H1 (cell line): ENCODE measurements around the gene MNX1. TPM values are rescaled to one million over a fixed set of nuclear protein-coding genes. Genes with fewer than 3 reads are reported as not detected.

Experiments used
- CTCF ChIA-PET: fragments of 300-600 bp; sonication (Branson Sonifier 250); formaldehyde crosslinking; loops from one replicate; lab custom pipeline; 2021; ENCODE audit not compliant: partially characterized antibody; lab: Charles Lee
- POLR2A ChIA-PET: fragments of 300-600 bp; sonication (Branson Sonifier 250); formaldehyde crosslinking; loops from one replicate; lab custom pipeline; 2021; ENCODE audit warnings: inconsistent platforms; ENCODE audit not compliant: partially characterized antibody; lab: Charles Lee
- DNase-seq, 2 experiments: peaks; one replicate each; pipeline versions ENCODE4 v3.0.0 to v3.0.0-alpha.2; 2010 to 2022; ENCODE audit warnings: low spot score in 2 of 2, low read depth in 1 of 2, mixed read lengths in 1 of 2
- FAIRE-seq: peaks from 2 replicates; lab custom pipeline; 2011; peaks lifted over from hg19 to GRCh38; lab: Jason Lieb, UNC
- H2AFZ ChIP-seq: 2 replicates; pipeline ENCODE4 v1.8.1; 2012; ENCODE audit warnings: low read length, inconsistent platforms
- H2AK5ac ChIP-seq: 2 replicates; pipeline ENCODE4 v1.6.1; 2013; ENCODE audit warnings: low read depth, low read length
- H2BK120ac ChIP-seq: replicated peaks from 2 replicates; pipeline ENCODE3; 2013; ENCODE audit warnings: low read depth, low read length, inconsistent platforms
- H2BK12ac ChIP-seq: 2 replicates; pipeline ENCODE4 v1.6.1; 2013; ENCODE audit warnings: low read depth, low read length
- H2BK15ac ChIP-seq: 2 replicates; pipeline ENCODE4 v1.6.1; 2013; ENCODE audit warnings: low read length
- H2BK20ac ChIP-seq: 2 replicates; pipeline ENCODE4 v1.6.1; 2013; ENCODE audit warnings: low read length
- H2BK5ac ChIP-seq: 2 replicates; pipeline ENCODE4 v1.6.1; 2013; ENCODE audit warnings: low read depth, low read length
- H3K14ac ChIP-seq: 2 replicates; pipeline ENCODE4 v1.6.1; 2013; ENCODE audit warnings: inconsistent platforms; ENCODE audit not compliant: insufficient read length
- H3K18ac ChIP-seq: 2 replicates; pipeline ENCODE4 v1.6.1; 2013; ENCODE audit warnings: low read length; ENCODE audit errors: extremely low read depth
- H3K23ac ChIP-seq: 2 replicates; pipeline ENCODE4 v1.6.1; 2013; ENCODE audit warnings: inconsistent platforms; ENCODE audit not compliant: insufficient read length
- H3K23me2 ChIP-seq: 2 replicates; pipeline ENCODE4 v1.6.1; 2013; ENCODE audit warnings: low read depth, low read length
- H3K27ac ChIP-seq: 2 replicates; pipeline ENCODE4 v1.6.1; 2011; ENCODE audit warnings: low read depth, low read length, inconsistent platforms
- H3K27me3 ChIP-seq, 4 experiments: replicated peaks in 1 of 4; 1 replicate in 1 of 4; 2 replicates in 3 of 4; pipeline versions ENCODE4 v1.6.1 to v1.8.1; 2011 to 2013; ENCODE audit warnings: low read length in 3 of 4, mild to moderate bottlenecking in 3 of 4, inconsistent platforms in 2 of 4, mixed read lengths in 2 of 4, moderate library complexity in 1 of 4; ENCODE audit not compliant: control insufficient read depth in 3 of 4, insufficient read depth in 3 of 4; ENCODE audit errors: extremely low read depth in 1 of 4
- H3K36me3 ChIP-seq, 4 experiments: 2 replicates each; pipeline versions ENCODE4 v1.6.1 to v1.8.1; 2011 to 2013; ENCODE audit warnings: mild to moderate bottlenecking in 4 of 4, low read length in 3 of 4, moderate library complexity in 2 of 4, control low read depth in 1 of 4, inconsistent platforms in 1 of 4; ENCODE audit not compliant: insufficient read depth in 4 of 4, control insufficient read depth in 2 of 4
- H3K4ac ChIP-seq: replicated peaks from 2 replicates; pipeline ENCODE3; 2013; ENCODE audit warnings: low read length, low read depth, mixed read lengths, inconsistent platforms; ENCODE audit not compliant: insufficient read length
- H3K4me1 ChIP-seq, 4 experiments: replicated peaks in 1 of 4; 1 replicate in 1 of 4; 2 replicates in 3 of 4; pipeline versions ENCODE4 v1.6.1 to v1.8.1; 2011 to 2013; ENCODE audit warnings: low read length in 3 of 4, inconsistent platforms in 2 of 4, mixed read lengths in 1 of 4; ENCODE audit not compliant: insufficient read depth in 4 of 4, control insufficient read depth in 3 of 4
- H3K4me2 ChIP-seq, 2 experiments: 2 replicates each; pipeline versions ENCODE4 v1.6.1 to v1.8.1; 2011 to 2013; ENCODE audit warnings: low read depth in 2 of 2, low read length in 2 of 2, control low read depth in 1 of 2, inconsistent platforms in 1 of 2, mild to moderate bottlenecking in 1 of 2; ENCODE audit not compliant: insufficient read depth in 1 of 2
- H3K4me3 ChIP-seq, 4 experiments: fragments of 200-600, 300-600 bp in 1 of 4; sonication (generic), shearing (Covaris generic), sonication (Bioruptor Twin) in 1 of 4; 2 replicates each; pipeline versions ENCODE4 v1.5.1 to v1.8.1; 2011 to 2016; ENCODE audit warnings: low read length in 4 of 4, low read depth in 3 of 4, control low read depth in 2 of 4, inconsistent platforms in 2 of 4, mild to moderate bottlenecking in 2 of 4, mixed read lengths in 1 of 4, moderate library complexity in 1 of 4; ENCODE audit not compliant: insufficient read depth in 2 of 4; ENCODE audit errors: extremely low read depth in 1 of 4
- H3K56ac ChIP-seq: replicated peaks from 2 replicates; pipeline ENCODE3; 2013; ENCODE audit warnings: low read depth, mild to moderate bottlenecking, mixed read lengths, low read length, inconsistent platforms; ENCODE audit not compliant: insufficient read length
- H3K79me1 ChIP-seq: 2 replicates; pipeline ENCODE4 v1.6.1; 2013; ENCODE audit warnings: low read depth, low read length, control low read depth
- H3K79me2 ChIP-seq, 2 experiments: 2 replicates each; pipeline versions ENCODE4 v1.6.1 to v1.8.1; 2012 to 2013; ENCODE audit warnings: low read length in 2 of 2, mild to moderate bottlenecking in 2 of 2, inconsistent platforms in 1 of 2; ENCODE audit not compliant: insufficient read depth in 2 of 2, control insufficient read depth in 1 of 2
- H3K9ac ChIP-seq, 4 experiments: replicated peaks in 1 of 4; 1 replicate in 1 of 4; 2 replicates in 3 of 4; pipeline versions ENCODE4 v1.6.1 to v1.8.1; 2011 to 2013; ENCODE audit warnings: low read depth in 3 of 4, low read length in 3 of 4, control low read depth in 2 of 4, mild to moderate bottlenecking in 2 of 4, moderate library complexity in 2 of 4, inconsistent platforms in 1 of 4; ENCODE audit errors: extremely low read depth in 1 of 4
- H3K9me3 ChIP-seq, 2 experiments: 2 replicates each; pipeline versions ENCODE4 v1.6.1 to v1.8.1; 2012 to 2013; ENCODE audit warnings: mild to moderate bottlenecking in 2 of 2, moderate library complexity in 2 of 2, control low read depth in 1 of 2, inconsistent platforms in 1 of 2, low read depth in 1 of 2, low read length in 1 of 2, mixed read lengths in 1 of 2; ENCODE audit not compliant: insufficient read depth in 2 of 2
- H4K20me1 ChIP-seq, 2 experiments: replicated peaks in 1 of 2; 2 replicates each; pipeline versions ENCODE3 to v1.8.1; 2011 to 2013; ENCODE audit warnings: inconsistent platforms in 2 of 2, low read length in 2 of 2, mild to moderate bottlenecking in 1 of 2; ENCODE audit not compliant: insufficient read depth in 2 of 2, control insufficient read depth in 1 of 2
- H4K5ac ChIP-seq: 2 replicates; pipeline ENCODE4 v1.6.1; 2013; ENCODE audit warnings: low read length, low read depth, mixed read lengths, inconsistent platforms; ENCODE audit not compliant: insufficient read length
- H4K8ac ChIP-seq: 2 replicates; pipeline ENCODE4 v1.8.0; 2013; ENCODE audit warnings: mild to moderate bottlenecking, moderate library complexity, low read length, inconsistent platforms; ENCODE audit not compliant: insufficient read depth; ENCODE audit errors: extremely low read depth
- H4K91ac ChIP-seq: replicated peaks from 2 replicates; pipeline ENCODE3; 2013; ENCODE audit warnings: low read length, mixed read lengths, inconsistent platforms; ENCODE audit not compliant: insufficient read length
- CEBPB ChIP-seq: IDR thresholded peaks from 2 replicates; pipeline ENCODE4 v1.6.1; 2012; ENCODE audit warnings: low read depth, low read length
- MAX ChIP-seq: IDR thresholded peaks from 2 replicates; pipeline ENCODE4 v1.6.1; 2012; ENCODE audit warnings: inconsistent platforms
- TCF12 ChIP-seq: IDR thresholded peaks from 2 replicates; pipeline ENCODE4 v1.6.1; 2011; ENCODE audit warnings: low read depth, mild to moderate bottlenecking, low read length
- WGBS, 2 experiments: shearing (Covaris generic) in 1 of 2; methylation state at CpG; one replicate each; pipeline versions ENCODE4 v1.1.6 to v1.1.7; 2013 to 2015; ENCODE audit warnings: low lambda C conversion rate in 2 of 2, mixed read lengths in 2 of 2, inconsistent platforms in 1 of 2, low coverage in 1 of 2, missing lambda C conversion rate in 1 of 2; ENCODE audit not compliant: insufficient replicate concordance in 2 of 2, insufficient coverage in 1 of 2, insufficient read length in 1 of 2; ENCODE audit errors: extremely low coverage in 1 of 2, missing lambda C conversion rate in 1 of 2; 5-methylcytosine and 5-hydroxymethylcytosine counted together
- polyA plus RNA-seq, 7 experiments: library from polyadenylated mRNA; depleted of rRNA in 3 of 7; stranded (reverse) in 5 of 7; unstranded in 2 of 7; fragments of >200 nt in 5 of 7; fragments of 200-250 nt in 2 of 7; gene quantifications; 1 replicate in 5 of 7; 2 replicates in 1 of 7; 4 replicates in 1 of 7; pipeline versions ENCODE4 v1.2.1 to v1.2.3, GENCODE V29; 2011 to 2013; ENCODE audit warnings: missing spikeins in 2 of 7, mixed read lengths in 2 of 7
- total RNA-seq: library from RNA; stranded (reverse); fragmentation: NEBNext Ultra II Directional; extraction: Animal tissue kit (Norgen Biotek cat#: 25700); gene quantifications from 2 replicates; pipeline ENCODE4 v1.2.1, GENCODE V29; 2021

Gene MNX1
- total and polyA plus RNA-seq, 2 of the 8 experiments (the other 6 are each of a cell fraction or from before 2014, with no cell fraction given): 0.39 TPM; not detected in 1

- H3K4me3 ChIP-seq: no peak overlapping the region
- POLR2A ChIA-PET: no interaction called here
- H3K9ac ChIP-seq: no peak overlapping the region
- H3K36me3 ChIP-seq: no peaks in the 10 kb centered on the region
- no peak overlapping the region for H2BK20ac ChIP-seq
- FAIRE-seq (no peak), DNase-seq (no peak)
- no peaks in the 10 kb centered on the region for H3K9me3 ChIP-seq
- CTCF ChIA-PET: interaction anchor here (0.6 kb wide), 1 partner anchor 94 kb away, joined by 3 read pairs; no protein-coding TSS in a partner anchor
- no peak overlapping the region for H3K14ac ChIP-seq
- 93% methylated on average over 17 of the region's 17 CpGs; no CpG with 5 or more reads in 1 of the 2 experiments for WGBS, 2 experiments
- no peak overlapping the region for H3K27ac ChIP-seq
- H3K79me1 ChIP-seq: no peaks in the 10 kb centered on the region
- no peak overlapping the region for H2BK5ac ChIP-seq
- H3K23me2 ChIP-seq: no peaks in the 10 kb centered on the region
- H4K20me1 ChIP-seq: no peaks in the 10 kb centered on the region
- no peak overlapping the region for H3K56ac ChIP-seq
- no peak overlapping the region for H3K4me2 ChIP-seq
- H3K4ac ChIP-seq: no peak overlapping the region
- no peak overlapping the region for H3K18ac ChIP-seq
- H2BK12ac ChIP-seq: no peak overlapping the region
- no peak overlapping the region for H4K5ac ChIP-seq
- H2AFZ ChIP-seq: no peak overlapping the region
- peaks cover 0 to 3% (median 0%) of the 10 kb centered on the region in 4 experiments; a peak in 1 of 7 replicates for H3K4me1 ChIP-seq
- H3K23ac ChIP-seq: no peak overlapping the region
- no peak overlapping the region for H4K91ac ChIP-seq
- H4K8ac ChIP-seq: no peak overlapping the region
- no peaks in the 10 kb centered on the region for H3K79me2 ChIP-seq
- TF ChIP-seq TCF12 (no peak), MAX (no peak), CEBPB (no peak)
- H3K27me3 ChIP-seq: no peaks in the 10 kb centered on the region; a peak in 1 of 7 replicates
- H2BK15ac ChIP-seq: no peak overlapping the region
- no peak overlapping the region for H2AK5ac ChIP-seq
- H2BK120ac ChIP-seq: no peak overlapping the region
Measured at GRCh38 chr7:157044147-157044687, 33.8 kb upstream of the MNX1 start.
